Duodenal mucosa (tissue), 2 donors: ENCODE results near the gene TSLP.
A peak's percentile ranks its signal among the peaks of the same experiment; 100 is the strongest.

Experiments used
- H3K27ac ChIP-seq: one replicate; pipeline ENCODE4 v1.7.0; 2013; ENCODE audit warnings: low read depth, low read length
- H3K27me3 ChIP-seq, 2 donors: one replicate each; pipeline ENCODE4 v1.7.0; 2013; ENCODE audit warnings: low read length in 2 of 2, control low read depth in 1 of 2; ENCODE audit not compliant: insufficient read depth in 2 of 2, control insufficient read depth in 1 of 2
- H3K36me3 ChIP-seq, 2 donors: one replicate each; pipeline ENCODE4 v1.7.0; 2013; ENCODE audit warnings: low read length in 2 of 2, control low read depth in 1 of 2; ENCODE audit not compliant: insufficient read depth in 2 of 2, control insufficient read depth in 1 of 2
- H3K4me1 ChIP-seq, 2 donors: one replicate each; pipeline ENCODE4 v1.7.0; 2013; ENCODE audit warnings: low read length in 2 of 2, control low read depth in 1 of 2; ENCODE audit not compliant: insufficient read depth in 2 of 2, control insufficient read depth in 1 of 2
- H3K4me3 ChIP-seq, 2 donors: one replicate each; pipeline ENCODE4 v1.7.0; 2013; ENCODE audit warnings: low read length in 2 of 2, low read depth in 1 of 2
- H3K9ac ChIP-seq, 2 donors: one replicate each; pipeline ENCODE4 v1.7.0; 2013; ENCODE audit warnings: low read length in 2 of 2, low read depth in 1 of 2
- H3K9me3 ChIP-seq, 2 donors: one replicate each; pipeline ENCODE4 v1.7.0; 2013; ENCODE audit warnings: low read length in 2 of 2, control low read depth in 1 of 2; ENCODE audit not compliant: control insufficient read depth in 1 of 2

The TSLP gene

GRCh38 chr5:111071413-111071812 is at the start of gene TSLP:
Gene TSLP (plus strand): TSS chr5:111071713. CDS start chr5:111071891, 178 bp downstream.
- no peak within 1 kb of the TSS for H3K27ac ChIP-seq
- H3K4me3 ChIP-seq: peak within 1 kb of the TSS in 1 of 2 donors; percentile 79
- no peaks in the 10 kb centered on the region for H3K36me3 ChIP-seq
- peaks cover 11 to 15% of the 10 kb centered on the region in 2 donors for H3K4me1 ChIP-seq
- H3K9ac ChIP-seq: no peak within 1 kb of the TSS
- no peaks in the 10 kb centered on the region for H3K9me3 ChIP-seq
- peaks cover 48 to 53% of the 10 kb centered on the region in 2 donors for H3K27me3 ChIP-seq

GRCh38 chr5:111022301-111022700 is 49.2 kb upstream of the TSLP start:
- H3K36me3 ChIP-seq: no peaks in the 10 kb centered on the region
- no peaks in the 10 kb centered on the region for H3K9me3 ChIP-seq
- no peaks in the 10 kb centered on the region for H3K27me3 ChIP-seq

DNA sequence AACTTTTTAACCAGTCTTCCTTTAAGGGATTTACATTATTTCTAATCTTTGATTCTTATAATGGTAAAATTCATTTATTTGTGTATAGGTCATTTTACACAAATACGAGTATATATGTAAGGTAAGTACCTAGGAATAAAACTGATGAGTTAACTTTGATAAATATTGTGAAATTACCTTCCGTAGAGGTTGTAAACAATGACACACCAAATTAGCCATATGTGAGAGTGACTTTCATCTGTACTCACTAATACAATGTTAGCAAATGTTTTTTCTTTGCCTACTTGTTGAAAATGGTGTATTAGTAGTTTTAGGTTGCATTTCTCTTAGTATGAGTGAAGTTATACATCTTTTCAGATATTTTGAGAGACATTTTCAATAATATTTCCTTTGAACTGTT is 42.6 kb upstream of the TSLP start:
- Histone ChIP-seq H3K27me3 (no peaks in the 10 kb centered on the region), H3K27ac (no peak overlapping the region), H3K36me3 (no peaks in the 10 kb centered on the region)

More at GRCh38 chr5:111022301-111022700, 49.2 kb upstream of the TSLP start:
- Histone ChIP-seq H3K4me3 (no peak overlapping the region), H3K27ac (no peak overlapping the region), H3K4me1 (peaks cover 0 to 11% of the 10 kb centered on the region in 2 donors), H3K9ac (no peak overlapping the region)

DNA sequence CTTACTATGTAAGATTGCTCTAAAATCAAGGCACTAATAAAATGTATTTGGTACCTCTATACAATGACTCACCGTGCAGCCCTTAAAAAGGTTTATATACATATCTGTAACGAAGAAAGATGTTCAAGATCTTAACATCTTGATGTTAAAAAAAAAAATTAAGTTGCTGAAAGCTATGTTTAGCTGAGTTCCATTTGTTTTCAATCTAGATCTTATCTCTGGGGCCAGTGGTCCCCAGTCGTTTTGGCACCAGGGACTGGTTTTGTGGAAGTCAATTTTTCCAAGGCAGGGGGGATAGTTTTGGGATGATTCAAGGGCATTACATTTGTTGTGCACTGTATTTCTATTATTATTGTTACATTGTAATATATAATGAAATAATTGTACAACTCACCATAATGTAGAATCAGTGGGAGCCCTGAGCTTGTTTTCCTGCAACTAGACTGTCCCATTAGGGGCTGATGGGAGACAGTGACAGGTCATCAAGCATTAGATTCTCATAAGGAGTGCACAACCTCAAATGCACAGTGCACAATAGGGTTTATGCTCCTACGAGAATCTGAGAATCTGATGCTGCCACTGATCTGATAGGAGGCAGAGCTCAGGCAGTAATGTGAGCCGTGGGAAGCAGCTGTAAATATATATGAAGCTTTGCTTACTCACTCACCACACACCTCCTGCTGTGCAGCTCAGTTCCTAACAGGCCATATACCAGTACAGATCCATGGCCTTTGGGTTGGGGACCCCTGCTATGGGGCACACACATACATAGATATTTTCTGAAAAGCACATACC is 27.6 kb upstream of the TSLP start:
- H3K9ac ChIP-seq: no peak overlapping the region
- H3K9me3 ChIP-seq: no peaks in the 10 kb centered on the region
- no peaks in the 10 kb centered on the region for H3K36me3 ChIP-seq
- no peak overlapping the region for H3K4me3 ChIP-seq
- H3K27me3 ChIP-seq: no peaks in the 10 kb centered on the region
- no peaks in the 10 kb centered on the region for H3K4me1 ChIP-seq
- H3K27ac ChIP-seq: no peak overlapping the region

More for the DNA sequence above, 42.6 kb upstream of the TSLP start:
- Histone ChIP-seq H3K4me1 (no peaks in the 10 kb centered on the region), H3K9me3 (no peaks in the 10 kb centered on the region), H3K9ac (no peak overlapping the region), H3K4me3 (no peak overlapping the region)

DNA sequence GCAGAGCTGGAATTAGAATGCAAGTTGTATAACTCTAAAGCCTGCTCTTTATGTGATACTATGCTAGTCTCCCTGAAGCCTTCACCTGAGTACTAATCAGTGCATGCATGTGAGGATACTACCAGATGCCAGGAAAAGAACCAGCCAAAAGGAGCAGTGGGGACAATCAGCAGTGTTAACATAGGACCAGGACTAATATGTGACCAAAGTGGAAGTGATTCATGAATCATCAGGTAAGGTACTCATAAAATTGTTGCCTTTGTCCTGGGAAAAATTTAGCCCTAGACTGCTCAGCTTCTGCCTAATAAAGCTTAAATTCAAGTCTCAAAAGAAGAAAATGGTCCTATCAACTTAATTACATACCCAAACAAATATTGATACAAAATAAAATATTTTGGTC is 13.4 kb upstream of the TSLP start:
- no peak overlapping the region for H3K27ac ChIP-seq

GRCh38 chr5:111060169-111060568 is 11.3 kb upstream of the TSLP start:
- H3K9me3 ChIP-seq: no peaks in the 10 kb centered on the region
- no peaks in the 10 kb centered on the region for H3K27me3 ChIP-seq
- H3K9ac ChIP-seq: no peak overlapping the region
- H3K4me3 ChIP-seq: no peak overlapping the region
- no peaks in the 10 kb centered on the region for H3K4me1 ChIP-seq
- H3K27ac ChIP-seq: no peak overlapping the region
- H3K36me3 ChIP-seq: no peaks in the 10 kb centered on the region

More for the DNA sequence above, 13.4 kb upstream of the TSLP start:
- no peaks in the 10 kb centered on the region for H3K9me3 ChIP-seq
- H3K27me3 ChIP-seq: no peaks in the 10 kb centered on the region
- no peaks in the 10 kb centered on the region for H3K36me3 ChIP-seq
- no peaks in the 10 kb centered on the region for H3K4me1 ChIP-seq
- H3K9ac ChIP-seq: no peak overlapping the region
- no peak overlapping the region for H3K4me3 ChIP-seq

- H3K4me3 ChIP-seq: no peak overlapping the region
- H3K9ac ChIP-seq: no peak overlapping the region
- no peaks in the 10 kb centered on the region for H3K36me3 ChIP-seq
- no peaks in the 10 kb centered on the region for H3K27me3 ChIP-seq
- no peaks in the 10 kb centered on the region for H3K4me1 ChIP-seq
- no peaks in the 10 kb centered on the region for H3K9me3 ChIP-seq
- no peak overlapping the region for H3K27ac ChIP-seq
These were observed 9.9 kb upstream of the TSLP start for GRCh38 chr5:111061618-111062017.

DNA sequence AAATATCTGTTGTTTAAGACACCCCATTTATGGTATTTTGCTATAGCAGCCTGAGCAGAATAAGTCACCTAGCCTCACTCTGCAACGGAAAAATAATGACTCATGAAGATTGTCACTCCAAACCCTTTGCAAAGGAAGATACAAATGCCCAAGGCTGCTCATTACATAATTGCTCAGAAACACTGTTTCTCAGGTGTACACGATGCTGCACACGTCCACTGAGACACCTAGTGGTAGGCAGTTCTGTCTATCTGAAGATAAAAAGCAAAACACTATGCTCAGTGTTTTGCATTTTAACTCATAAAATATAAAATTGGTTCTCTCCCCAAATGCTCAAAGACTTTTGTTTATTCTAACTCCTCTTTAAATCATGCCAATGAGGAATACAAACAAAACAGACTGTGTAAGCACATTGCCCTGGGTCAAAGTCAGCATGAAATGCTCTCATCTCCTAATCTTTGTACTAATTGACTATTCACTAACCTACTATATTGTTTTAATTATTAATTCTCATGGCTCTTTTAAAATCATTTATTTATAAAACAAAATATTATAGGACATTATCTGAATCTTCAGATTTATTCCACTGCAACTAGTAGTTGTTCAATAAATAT is 7.7 kb upstream of the TSLP start:
- Histone ChIP-seq H3K27ac (no peak overlapping the region), H3K4me3 (no peak overlapping the region), H3K9ac (no peak overlapping the region), H3K27me3 (peaks cover 6 to 7% of the 10 kb centered on the region in 2 donors), H3K36me3 (no peaks in the 10 kb centered on the region), H3K9me3 (no peaks in the 10 kb centered on the region), H3K4me1 (no peaks in the 10 kb centered on the region)

DNA sequence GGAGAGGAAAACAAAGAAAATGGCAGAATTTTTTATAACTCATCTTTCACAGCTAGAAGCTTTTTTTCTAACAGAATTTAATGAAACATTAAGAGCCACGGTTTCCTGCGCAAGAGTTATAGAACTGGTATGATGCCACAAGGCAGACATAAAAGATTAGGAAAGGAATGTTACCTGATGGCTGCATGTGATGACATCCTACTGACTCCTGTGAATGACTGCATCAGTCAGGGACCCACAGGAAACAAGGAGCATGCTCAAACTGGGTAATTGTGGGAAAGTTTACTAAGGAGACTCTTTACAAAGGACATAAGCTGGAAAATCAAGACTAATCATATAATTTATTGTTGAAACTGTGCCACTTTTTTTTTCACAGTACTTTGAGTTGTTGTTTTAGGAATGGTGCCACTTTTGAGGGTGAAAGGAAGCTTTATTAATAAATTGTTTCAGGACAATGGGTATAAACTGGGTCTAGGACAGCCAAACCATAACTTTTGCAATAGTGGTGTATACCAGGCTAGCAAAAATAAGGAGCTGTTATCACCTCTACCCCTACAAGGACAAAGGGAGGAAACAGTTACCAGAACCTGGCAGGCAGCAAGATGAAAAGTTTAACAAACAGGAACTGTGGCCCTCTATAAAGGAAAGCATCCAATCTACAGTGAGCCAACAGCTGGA is 5.1 kb upstream of the TSLP start:
- H3K4me3 ChIP-seq: no peak overlapping the region
- H3K9ac ChIP-seq: no peak overlapping the region
- H3K27ac ChIP-seq: no peak overlapping the region
- H3K4me1 ChIP-seq: no peaks in the 10 kb centered on the region
- no peaks in the 10 kb centered on the region for H3K36me3 ChIP-seq
- peaks cover 29 to 33% of the 10 kb centered on the region in 2 donors for H3K27me3 ChIP-seq
- no peaks in the 10 kb centered on the region for H3K9me3 ChIP-seq

- no peak overlapping the region for H3K4me3 ChIP-seq
- H3K9ac ChIP-seq: no peak overlapping the region
- peaks cover 0 to 5% of the 10 kb centered on the region in 2 donors for H3K4me1 ChIP-seq
- H3K9me3 ChIP-seq: no peaks in the 10 kb centered on the region
- no peaks in the 10 kb centered on the region for H3K36me3 ChIP-seq
- H3K27me3 ChIP-seq: peaks cover 38 to 51% of the 10 kb centered on the region in 2 donors
- H3K27ac ChIP-seq: no peak overlapping the region
These were observed 3.3 kb upstream of the TSLP start for GRCh38 chr5:111068213-111068612.
